GM23338 (cell line): ENCODE measurements around the gene FEZF1.

Experiments
- EZH2phosphoT487 ChIP-seq: fragments of 200-600 bp; sonication (generic); IDR thresholded peaks from one replicate; pipeline ENCODE4 v1.8.1; 2018; ENCODE audit warnings: antibody characterized with exemption; ENCODE audit not compliant: unreplicated experiment
- TF ChIP-seq, protein P1 (sequence below), 2 experiments: fragments of 200-600 bp in 1 of 2; sonication (generic) in 1 of 2; conservative IDR thresholded peaks; 2 replicates each; pipeline versions ENCODE4 v1.5.1 to v1.6.1; 2016 to 2017; ENCODE audit warnings: antibody characterized with exemption in 2 of 2, low read depth in 2 of 2, mild to moderate bottlenecking in 2 of 2, moderate library complexity in 1 of 2

DNA sequence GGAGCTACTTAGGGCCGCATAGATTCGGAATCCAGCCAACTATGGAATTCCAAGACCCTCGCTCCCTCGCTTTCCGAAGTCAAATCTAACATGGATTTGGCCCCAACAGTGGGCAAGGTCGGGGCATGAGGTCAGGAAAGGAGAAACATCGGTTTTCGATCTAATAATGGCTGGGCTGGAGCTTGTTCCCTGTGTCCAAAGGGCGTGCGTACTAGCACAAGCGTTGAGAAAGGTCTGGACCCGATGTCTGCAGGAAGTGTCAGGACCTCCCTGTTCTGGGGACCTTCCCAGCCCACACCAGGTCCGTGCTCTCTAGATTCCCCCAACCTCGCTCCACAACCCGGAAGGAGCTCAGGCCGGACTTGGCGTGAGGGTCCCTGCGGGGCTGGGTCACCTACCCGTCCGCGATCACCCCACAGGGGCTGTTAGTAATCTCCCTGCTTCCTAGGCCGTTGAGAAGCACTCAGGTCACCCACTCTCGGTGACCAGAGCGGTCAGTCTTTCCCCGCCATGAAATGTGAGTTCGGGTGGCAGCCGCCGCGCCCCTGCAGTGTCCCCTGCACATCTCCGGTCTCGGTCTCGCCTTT, 4.8 kb downstream of the FEZF1 start:
- TF ChIP-seq, protein P1, sequence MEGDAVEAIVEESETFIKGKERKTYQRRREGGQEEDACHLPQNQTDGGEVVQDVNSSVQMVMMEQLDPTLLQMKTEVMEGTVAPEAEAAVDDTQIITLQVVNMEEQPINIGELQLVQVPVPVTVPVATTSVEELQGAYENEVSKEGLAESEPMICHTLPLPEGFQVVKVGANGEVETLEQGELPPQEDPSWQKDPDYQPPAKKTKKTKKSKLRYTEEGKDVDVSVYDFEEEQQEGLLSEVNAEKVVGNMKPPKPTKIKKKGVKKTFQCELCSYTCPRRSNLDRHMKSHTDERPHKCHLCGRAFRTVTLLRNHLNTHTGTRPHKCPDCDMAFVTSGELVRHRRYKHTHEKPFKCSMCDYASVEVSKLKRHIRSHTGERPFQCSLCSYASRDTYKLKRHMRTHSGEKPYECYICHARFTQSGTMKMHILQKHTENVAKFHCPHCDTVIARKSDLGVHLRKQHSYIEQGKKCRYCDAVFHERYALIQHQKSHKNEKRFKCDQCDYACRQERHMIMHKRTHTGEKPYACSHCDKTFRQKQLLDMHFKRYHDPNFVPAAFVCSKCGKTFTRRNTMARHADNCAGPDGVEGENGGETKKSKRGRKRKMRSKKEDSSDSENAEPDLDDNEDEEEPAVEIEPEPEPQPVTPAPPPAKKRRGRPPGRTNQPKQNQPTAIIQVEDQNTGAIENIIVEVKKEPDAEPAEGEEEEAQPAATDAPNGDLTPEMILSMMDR (conservative IDR thresholded peaks at IDR 0.05; ENCODE audit: low read depth in 2 of 2) = no peak
- no peak for TF ChIP-seq EZH2phosphoT487
